ENCODE data around the gene MBOAT2.
"Not testable (repeated sequence)": the region's sequence is repeated elsewhere in the genome, so short reads cannot be mapped to it uniquely, and the experiment has no call there.

The MBOAT2 gene

GRCh38 chr2:8962890-8963289 lies 40.6 kb downstream of the MBOAT2 start:
- DNase-seq (ENCODE audit: extremely low read depth in 1 of 2, low read depth in 1 of 2): no peak

- no peak for DNase-seq (ENCODE audit: extremely low read depth in 1 of 2, low read depth in 1 of 2)
These were observed 45.9 kb downstream of the MBOAT2 start for GRCh38 chr2:8957628-8958027.

- no peak for DNase-seq (ENCODE audit: extremely low read depth in 1 of 2, low read depth in 1 of 2)
These were observed 46.7 kb downstream of the MBOAT2 start for GRCh38 chr2:8956774-8957173.

- no peak for DNase-seq (ENCODE audit: extremely low read depth in 1 of 2, low read depth in 1 of 2)
These were observed 48.5 kb downstream of the MBOAT2 start for GRCh38 chr2:8954990-8955389.

- DNase-seq (ENCODE audit: extremely low read depth in 1 of 2, low read depth in 1 of 2): no peak
These were observed 50.0 kb downstream of the MBOAT2 start for GRCh38 chr2:8953525-8953924.

GRCh38 chr2:8939486-8940114 lies 63.9 kb downstream of the MBOAT2 start:
- DNase-seq (ENCODE audit: extremely low read depth in 1 of 2, low read depth in 1 of 2): no peak

GRCh38 chr2:8938384-8938783 lies 65.1 kb downstream of the MBOAT2 start:
- no peak for DNase-seq (ENCODE audit: extremely low read depth in 1 of 2, low read depth in 1 of 2)

GRCh38 chr2:8935982-8936381 lies 67.5 kb downstream of the MBOAT2 start:
- DNase-seq (ENCODE audit: extremely low read depth in 1 of 2, low read depth in 1 of 2): no peak

GRCh38 chr2:8934338-8934737 lies 69.1 kb downstream of the MBOAT2 start:
- no peak for DNase-seq (ENCODE audit: extremely low read depth in 1 of 2, low read depth in 1 of 2)

GRCh38 chr2:8932702-8933101 lies 70.8 kb downstream of the MBOAT2 start:
- no peak for DNase-seq (ENCODE audit: extremely low read depth in 1 of 2, low read depth in 1 of 2)

GRCh38 chr2:8930185-8930584 lies 73.3 kb downstream of the MBOAT2 start:
- DNase-seq (ENCODE audit: extremely low read depth in 1 of 2, low read depth in 1 of 2): not testable (repeated sequence)

GRCh38 chr2:8929128-8929527 lies 74.4 kb downstream of the MBOAT2 start:
- DNase-seq (ENCODE audit: extremely low read depth in 1 of 2, low read depth in 1 of 2): no peak

GRCh38 chr2:8927510-8928455 lies 75.7 kb downstream of the MBOAT2 start:
- no peak for DNase-seq (ENCODE audit: extremely low read depth in 1 of 2, low read depth in 1 of 2)

- DNase-seq (ENCODE audit: extremely low read depth in 1 of 2, low read depth in 1 of 2): no peak
These were observed 77.1 kb downstream of the MBOAT2 start for GRCh38 chr2:8926356-8926755.

GRCh38 chr2:8925411-8925810 lies 78.1 kb downstream of the MBOAT2 start:
- no peak for DNase-seq (ENCODE audit: extremely low read depth in 1 of 2, low read depth in 1 of 2)

GRCh38 chr2:8923183-8923582 lies 80.3 kb downstream of the MBOAT2 start:
- no peak for DNase-seq (ENCODE audit: extremely low read depth in 1 of 2, low read depth in 1 of 2)

- DNase-seq (ENCODE audit: extremely low read depth in 1 of 2, low read depth in 1 of 2): no peak
These were observed 81.1 kb downstream of the MBOAT2 start for GRCh38 chr2:8922431-8922830.

- no peak for DNase-seq (ENCODE audit: extremely low read depth in 1 of 2, low read depth in 1 of 2)
These were observed 85.1 kb downstream of the MBOAT2 start for GRCh38 chr2:8918412-8918811.

- no peak for DNase-seq (ENCODE audit: extremely low read depth in 1 of 2, low read depth in 1 of 2)
These were observed 87.5 kb downstream of the MBOAT2 start for GRCh38 chr2:8915941-8916340.

GRCh38 chr2:8913767-8914166 lies 89.7 kb downstream of the MBOAT2 start:
- DNase-seq (ENCODE audit: extremely low read depth in 1 of 2, low read depth in 1 of 2): not testable (repeated sequence)

- DNase-seq (ENCODE audit: extremely low read depth in 1 of 2, low read depth in 1 of 2): no peak
These were observed 95.7 kb downstream of the MBOAT2 start for GRCh38 chr2:8907764-8908288.

GRCh38 chr2:8903924-8904323 lies 99.6 kb downstream of the MBOAT2 start:
- not testable (repeated sequence) for DNase-seq (ENCODE audit: extremely low read depth in 1 of 2, low read depth in 1 of 2)

All from stimulated activated CD8-positive, alpha-beta memory T cell treated with anti-CD3 and anti-CD28 coated beads, Interleukin-7, amount 100 ng/mL, for 48 hours (primary cell).